ENCODE measurements around the gene IQCE.

IQCE gene

DNA sequence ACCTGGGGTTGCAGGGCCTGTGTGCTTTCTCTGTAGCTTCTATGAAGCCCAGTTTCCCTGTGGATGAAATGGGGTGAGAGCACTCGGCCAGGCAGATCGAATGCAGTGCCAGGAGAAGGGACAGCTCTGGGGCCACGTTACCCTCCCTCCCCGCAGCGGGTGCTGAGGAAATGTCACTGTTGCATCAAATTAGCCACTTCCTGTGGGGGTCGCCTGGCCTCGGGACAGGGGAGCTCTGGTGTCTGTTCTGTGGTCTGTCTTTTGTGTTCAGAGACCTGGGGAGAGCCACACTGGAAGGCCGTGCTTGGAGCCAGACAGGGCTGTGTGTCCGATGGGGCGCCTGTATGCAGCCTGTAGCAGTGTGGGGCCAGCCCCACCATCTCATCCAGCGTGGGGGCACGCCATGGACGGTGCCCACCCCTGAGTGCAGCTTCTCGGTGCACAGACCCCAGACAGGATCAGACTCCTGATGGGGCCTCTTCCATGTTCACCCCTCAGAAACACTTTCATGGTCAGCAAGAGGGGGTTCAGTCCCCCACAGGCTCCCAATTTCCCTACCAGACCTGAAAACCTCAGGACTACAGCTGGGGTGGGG is 86.6 kb downstream of the IQCE start:
- TF ChIP-seq, protein P1, sequence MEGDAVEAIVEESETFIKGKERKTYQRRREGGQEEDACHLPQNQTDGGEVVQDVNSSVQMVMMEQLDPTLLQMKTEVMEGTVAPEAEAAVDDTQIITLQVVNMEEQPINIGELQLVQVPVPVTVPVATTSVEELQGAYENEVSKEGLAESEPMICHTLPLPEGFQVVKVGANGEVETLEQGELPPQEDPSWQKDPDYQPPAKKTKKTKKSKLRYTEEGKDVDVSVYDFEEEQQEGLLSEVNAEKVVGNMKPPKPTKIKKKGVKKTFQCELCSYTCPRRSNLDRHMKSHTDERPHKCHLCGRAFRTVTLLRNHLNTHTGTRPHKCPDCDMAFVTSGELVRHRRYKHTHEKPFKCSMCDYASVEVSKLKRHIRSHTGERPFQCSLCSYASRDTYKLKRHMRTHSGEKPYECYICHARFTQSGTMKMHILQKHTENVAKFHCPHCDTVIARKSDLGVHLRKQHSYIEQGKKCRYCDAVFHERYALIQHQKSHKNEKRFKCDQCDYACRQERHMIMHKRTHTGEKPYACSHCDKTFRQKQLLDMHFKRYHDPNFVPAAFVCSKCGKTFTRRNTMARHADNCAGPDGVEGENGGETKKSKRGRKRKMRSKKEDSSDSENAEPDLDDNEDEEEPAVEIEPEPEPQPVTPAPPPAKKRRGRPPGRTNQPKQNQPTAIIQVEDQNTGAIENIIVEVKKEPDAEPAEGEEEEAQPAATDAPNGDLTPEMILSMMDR (IDR thresholded peaks at IDR 0.05; ENCODE audit: insufficient read depth, low read length, poor library complexity, severe bottlenecking), result no peak
- H3K36me3 ChIP-seq (ENCODE audit: control insufficient read depth, insufficient read depth, low read length), result peaks cover 4% of the 10 kb centered on the region
- H3K27me3 ChIP-seq (replicated peaks; ENCODE audit: control insufficient read depth, insufficient read depth, low read length), result no peaks in the 10 kb centered on the region
- H3K4me3 ChIP-seq (replicated peaks; ENCODE audit: low read depth, low read length), result no peak overlapping the region
- DNase-seq (ENCODE audit: extremely low read depth, insufficient read length), result peak; percentile 77

DNA sequence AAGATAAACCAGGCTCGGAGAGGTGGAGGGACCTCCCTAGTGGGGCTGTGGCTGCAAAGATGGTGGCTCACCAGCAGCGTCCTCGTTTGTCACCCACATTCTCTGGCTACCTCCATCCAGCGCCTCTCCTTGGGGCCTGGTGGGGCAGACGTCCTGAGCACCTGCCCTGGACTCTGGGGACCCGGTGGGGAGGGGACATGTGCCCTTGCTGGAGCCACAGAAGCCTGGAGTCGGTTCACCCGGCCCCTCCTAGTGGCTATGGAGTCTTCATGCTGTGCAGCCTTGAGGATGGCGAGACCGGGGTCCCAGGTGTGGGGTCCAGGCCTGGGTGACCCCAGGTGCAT is 87.5 kb downstream of the IQCE start:
- TF ChIP-seq, protein P1 (IDR thresholded peaks at IDR 0.05; ENCODE audit: insufficient read depth, low read length, poor library complexity, severe bottlenecking), result no peak
- H3K4me3 ChIP-seq (replicated peaks; ENCODE audit: low read depth, low read length), result no peak overlapping the region
- peaks cover 4% of the 10 kb centered on the region for H3K36me3 ChIP-seq (ENCODE audit: control insufficient read depth, insufficient read depth, low read length)
- H3K27me3 ChIP-seq (replicated peaks; ENCODE audit: control insufficient read depth, insufficient read depth, low read length), result no peaks in the 10 kb centered on the region
- DNase-seq (ENCODE audit: extremely low read depth, insufficient read length), result no peak

DNA sequence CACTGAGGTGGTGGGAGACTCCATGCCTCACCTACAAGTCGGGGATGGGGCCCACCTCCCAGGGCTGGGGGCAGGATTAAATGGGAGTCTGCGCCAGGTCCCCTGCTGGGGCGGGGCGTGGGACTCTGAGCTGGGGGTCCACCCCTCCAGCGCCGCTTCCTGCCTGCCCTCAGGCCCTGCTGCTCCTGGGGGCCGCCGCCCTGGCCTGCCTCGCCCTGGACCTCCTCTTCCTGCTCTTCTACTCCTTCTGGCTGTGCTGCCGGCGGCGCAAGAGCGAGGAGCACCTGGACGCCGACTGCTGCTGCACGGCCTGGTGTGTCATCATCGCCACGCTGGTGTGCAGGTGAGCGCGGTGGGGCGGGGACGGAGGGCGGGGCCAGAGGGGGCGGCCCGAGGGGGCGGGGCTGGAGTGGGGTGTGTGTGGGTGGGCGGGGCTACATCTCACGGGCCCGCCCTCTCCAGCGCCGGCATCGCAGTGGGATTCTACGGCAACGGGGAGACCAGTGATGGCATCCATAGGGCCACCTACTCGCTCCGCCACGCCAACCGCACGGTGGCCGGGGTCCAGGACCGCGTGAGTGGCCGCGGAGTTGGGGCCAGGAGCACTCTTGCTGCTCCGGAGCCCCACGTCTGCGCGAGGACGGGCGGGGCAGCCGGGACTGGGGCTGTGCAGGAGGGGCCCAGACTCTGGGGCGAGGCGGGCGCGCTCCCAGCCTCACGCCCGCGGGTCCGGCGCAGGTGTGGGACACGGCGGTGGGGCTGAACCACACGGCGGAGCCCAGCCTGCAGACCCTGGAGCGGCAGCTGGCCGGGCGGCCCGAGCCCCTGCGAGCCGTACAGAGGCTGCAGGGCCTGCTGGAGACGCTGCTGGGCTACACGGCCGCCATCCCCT is 88.1 kb downstream of the IQCE start:
- Histone ChIP-seq H3K36me3 (ENCODE audit: control insufficient read depth, insufficient read depth, low read length) (peaks cover 4% of the 10 kb centered on the region), H3K4me3 (replicated peaks; ENCODE audit: low read depth, low read length) (no peak overlapping the region), H3K27me3 (replicated peaks; ENCODE audit: control insufficient read depth, insufficient read depth, low read length) (no peaks in the 10 kb centered on the region)
- no peak for DNase-seq (ENCODE audit: extremely low read depth, insufficient read length)
- TF ChIP-seq, protein P1 (IDR thresholded peaks at IDR 0.05; ENCODE audit: insufficient read depth, low read length, poor library complexity, severe bottlenecking), result no peak

DNA sequence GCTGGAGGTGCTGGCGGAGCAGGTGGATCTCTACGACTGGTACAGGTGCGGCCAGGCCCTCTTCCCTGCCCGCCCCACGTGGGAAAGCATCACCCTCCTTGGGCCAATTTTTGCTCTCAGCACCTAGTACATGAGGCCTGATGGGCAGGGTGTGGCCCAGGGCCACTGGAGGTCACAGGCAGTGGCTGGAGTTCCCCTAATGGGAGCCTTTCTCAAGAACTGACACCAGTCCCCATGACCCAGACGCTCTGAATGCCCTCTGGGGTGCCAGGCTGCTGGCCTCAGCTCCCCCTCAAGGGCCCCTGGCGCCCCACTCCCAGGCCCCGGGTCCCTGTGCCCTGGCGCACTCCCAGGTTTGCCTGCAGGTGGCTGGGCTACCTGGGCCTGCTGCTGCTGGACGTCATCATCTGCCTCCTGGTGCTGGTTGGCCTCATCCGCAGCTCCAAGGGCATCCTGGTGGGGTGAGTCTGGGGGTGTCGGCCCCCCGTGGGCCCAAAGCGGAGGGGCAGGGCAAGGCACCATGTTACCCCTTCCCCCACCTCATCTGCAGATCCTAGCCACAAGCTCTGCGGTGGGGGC is 88.9 kb downstream of the IQCE start:
- Histone ChIP-seq H3K27me3 (replicated peaks; ENCODE audit: control insufficient read depth, insufficient read depth, low read length) (no peaks in the 10 kb centered on the region), H3K36me3 (ENCODE audit: control insufficient read depth, insufficient read depth, low read length) (peaks cover 4% of the 10 kb centered on the region), H3K4me3 (replicated peaks; ENCODE audit: low read depth, low read length) (no peak overlapping the region)
- TF ChIP-seq, protein P1 (IDR thresholded peaks at IDR 0.05; ENCODE audit: insufficient read depth, low read length, poor library complexity, severe bottlenecking), result no peak
- no peak for DNase-seq (ENCODE audit: extremely low read depth, insufficient read length)

DNA sequence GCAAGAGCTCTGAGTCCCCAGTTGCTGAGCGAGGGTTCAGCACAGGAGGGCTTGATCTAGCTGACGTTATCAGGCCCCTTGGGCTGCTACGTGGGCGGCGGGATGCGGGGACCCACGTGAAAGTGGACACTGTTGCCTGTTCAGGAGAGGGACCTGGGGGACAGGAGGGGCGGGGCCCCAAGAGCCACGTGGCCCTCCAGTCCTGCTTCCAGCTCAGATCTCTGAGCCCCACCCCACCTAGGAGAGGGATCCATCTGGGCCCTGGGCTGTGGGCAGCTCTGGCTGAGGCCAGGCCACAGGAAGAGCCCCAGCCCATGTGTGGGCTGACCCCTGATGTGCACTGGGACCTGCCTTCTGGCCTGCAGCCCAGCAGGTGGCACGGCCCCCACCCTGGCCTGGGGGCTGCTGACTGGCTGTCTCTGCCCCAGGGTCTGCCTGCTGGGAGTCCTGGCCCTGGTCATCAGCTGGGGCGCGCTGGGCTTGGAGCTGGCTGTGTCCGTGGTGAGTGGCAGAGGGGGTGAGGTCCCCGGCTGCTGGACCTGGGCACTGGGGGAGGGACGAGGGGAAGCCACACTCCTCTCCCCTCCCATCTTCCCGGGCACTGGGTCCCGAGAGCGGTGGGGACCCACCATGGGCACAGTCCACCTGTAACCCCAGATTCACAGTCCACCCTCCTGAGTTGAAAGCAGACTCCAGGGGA is 90.5 kb downstream of the IQCE start:
- Histone ChIP-seq H3K4me3 (replicated peaks; ENCODE audit: low read depth, low read length) (no peak overlapping the region), H3K36me3 (ENCODE audit: control insufficient read depth, insufficient read depth, low read length) (peaks cover 4% of the 10 kb centered on the region), H3K27me3 (replicated peaks; ENCODE audit: control insufficient read depth, insufficient read depth, low read length) (no peaks in the 10 kb centered on the region)
- DNase-seq (ENCODE audit: extremely low read depth, insufficient read length), result no peak
- TF ChIP-seq, protein P1 (IDR thresholded peaks at IDR 0.05; ENCODE audit: insufficient read depth, low read length, poor library complexity, severe bottlenecking), result no peak

Data from GM06990 (cell line).